B cell (primary cell): ENCODE data around the gene ZNF3. TPM values are rescaled to one million over a fixed set of nuclear protein-coding genes. Genes with fewer than 3 reads are reported as not detected.

ENCODE experiments used
- ATAC-seq: fragments of 200-7000 bp; cut with Tn5 transposase; one replicate; pipeline ENCODE4 v1.10.0; 2021; ENCODE audit warnings: low read depth, mild to moderate bottlenecking, moderate number of reproducible peaks, moderate library complexity
- CTCF ChIA-PET: fragments of 350-600 bp; sonication (Branson Sonifier 250); formaldehyde crosslinking; loops from one replicate; lab custom pipeline; 2021; ENCODE audit warnings: antibody characterized with exemption, inconsistent platforms; lab: Charles Lee
- POLR2A ChIA-PET: fragments of 350-600 bp; sonication (Branson Sonifier 250); formaldehyde crosslinking; loops from one replicate; lab custom pipeline; 2021; ENCODE audit warnings: antibody characterized with exemption; lab: Charles Lee
- DNase-seq: peaks from one replicate; pipeline ENCODE4 v3.0.0; 2013
- H2AFZ ChIP-seq: 2 replicates; pipeline ENCODE4 v1.6.1; 2012; ENCODE audit warnings: mild to moderate bottlenecking, low read depth, low read length; ENCODE audit not compliant: insufficient read depth, poor library complexity, severe bottlenecking
- H3K27ac ChIP-seq, 2 donors: 1 replicate in 1 of 2; 2 replicates in 1 of 2; pipeline ENCODE4 v1.5.1; 2012 to 2013; ENCODE audit warnings: low read length in 2 of 2, mild to moderate bottlenecking in 2 of 2, moderate library complexity in 1 of 2
- H3K27me3 ChIP-seq, 4 experiments: fragments of 200-600 bp in 1 of 4; sonication (generic) in 1 of 4; replicated peaks in 1 of 4; 1 replicate in 2 of 4; 2 replicates in 2 of 4; pipeline versions ENCODE4 v1.6.1 to v1.7.0; 2013 to 2016; ENCODE audit warnings: low read length in 3 of 4, mild to moderate bottlenecking in 2 of 4, mixed read lengths in 1 of 4, moderate library complexity in 1 of 4; ENCODE audit not compliant: insufficient read depth in 4 of 4, control insufficient read depth in 3 of 4; ENCODE audit errors: control extremely low read depth in 1 of 4
- H3K36me3 ChIP-seq, 2 experiments: replicated peaks in 1 of 2; 1 replicate in 1 of 2; 2 replicates in 1 of 2; pipeline versions ENCODE4 v1.6.1 to v1.7.1; 2013; ENCODE audit warnings: low read length in 1 of 2; ENCODE audit not compliant: insufficient read depth in 2 of 2, control insufficient read depth in 1 of 2; ENCODE audit errors: control extremely low read depth in 1 of 2, extremely low read depth in 1 of 2
- H3K4me1 ChIP-seq, 2 donors: fragments of 200-600 bp in 1 of 2; sonication (generic) in 1 of 2; 1 replicate in 1 of 2; 2 replicates in 1 of 2; pipeline versions ENCODE4 v1.5.1 to v1.6.1; 2013 to 2017; ENCODE audit warnings: low read length in 2 of 2; ENCODE audit not compliant: control insufficient read depth in 2 of 2, insufficient read depth in 2 of 2
- H3K4me2 ChIP-seq: replicated peaks from 2 replicates; pipeline ENCODE3; 2012; ENCODE audit warnings: mild to moderate bottlenecking, low read depth, low read length; ENCODE audit not compliant: poor library complexity, severe bottlenecking
- H3K4me3 ChIP-seq, 5 experiments: fragments of 200-600 bp in 1 of 5; sonication (generic) in 1 of 5; 1 replicate in 3 of 5; 2 replicates in 2 of 5; pipeline versions ENCODE4 v1.5.1 to v1.7.0; 2011 to 2016; ENCODE audit warnings: low read length in 4 of 5, mild to moderate bottlenecking in 4 of 5, low read depth in 2 of 5, control low read depth in 1 of 5, moderate library complexity in 1 of 5; ENCODE audit not compliant: insufficient read depth in 1 of 5; ENCODE audit errors: control extremely low read depth in 1 of 5, extremely low read depth in 1 of 5
- H3K79me2 ChIP-seq: fragments of 200-600 bp; sonication (generic); one replicate; pipeline ENCODE4 v1.6.0; 2016; ENCODE audit warnings: low read length; ENCODE audit not compliant: control insufficient read depth, insufficient read depth
- H3K9ac ChIP-seq: fragments of 200-600 bp; sonication (generic); 2 replicates; pipeline ENCODE4 v1.6.1; 2017; ENCODE audit warnings: mild to moderate bottlenecking, low read length, moderate library complexity
- H3K9me3 ChIP-seq, 3 donors: one replicate each; pipeline versions ENCODE4 v1.6.1 to v1.7.1; 2013; ENCODE audit warnings: low read length in 2 of 3; ENCODE audit not compliant: control insufficient read depth in 2 of 3, insufficient read depth in 1 of 3; ENCODE audit errors: control extremely low read depth in 1 of 3
- H4K20me1 ChIP-seq: 2 replicates; pipeline ENCODE4 v1.6.0; 2012; ENCODE audit warnings: mild to moderate bottlenecking, low read length; ENCODE audit not compliant: insufficient read depth, control insufficient read depth, poor library complexity, severe bottlenecking
- H3K27ac Mint-ChIP-seq: one replicate; pipeline ENCODE4 v1.8.0; 2021; ENCODE audit warnings: mixed read lengths
- H3K27me3 Mint-ChIP-seq: one replicate; pipeline ENCODE4 v1.8.0; 2021; ENCODE audit warnings: mixed read lengths
- H3K4me1 Mint-ChIP-seq: one replicate; pipeline ENCODE4 v1.8.0; 2021; ENCODE audit warnings: mixed read lengths
- H3K4me3 Mint-ChIP-seq: one replicate; pipeline ENCODE4 v1.8.0; 2021; ENCODE audit warnings: mixed read lengths
- H3K9me3 Mint-ChIP-seq: one replicate; pipeline ENCODE4 v1.8.0; 2022; ENCODE audit warnings: mixed read lengths; ENCODE audit not compliant: insufficient read depth
- CTCF ChIP-seq: fragments of 200-600 bp; IDR thresholded peaks from one replicate; pipeline ENCODE4 v1.8.0; 2022; ENCODE audit warnings: antibody characterized with exemption, mild to moderate bottlenecking
- EZH2 ChIP-seq: IDR thresholded peaks from 2 replicates; pipeline ENCODE4 v1.6.1; 2012; ENCODE audit warnings: borderline replicate concordance, low read depth, mild to moderate bottlenecking, moderate library complexity, low read length; ENCODE audit not compliant: insufficient read depth, poor library complexity, severe bottlenecking
- WGBS: methylation state at CpG from one replicate; pipeline ENCODE4 v1.1.5; 2013; ENCODE audit warnings: missing lambda C conversion rate; ENCODE audit not compliant: insufficient coverage; 5-methylcytosine and 5-hydroxymethylcytosine counted together
- intact Hi-C: fragments of 100-400 bp; cut with micrococcal nuclease; formaldehyde crosslinking; loops from one replicate; pipeline ENCODE4 v1.10.0; 2022
- polyA plus RNA-seq: library from polyadenylated mRNA; depleted of rRNA; stranded (reverse); fragments of >200 nt; gene quantifications from 2 replicates; pipeline ENCODE4 v1.2.3, GENCODE V29; 2012
- total RNA-seq, 2 donors: library from RNA; stranded (reverse); fragments of 120-200 nt in 1 of 2; gene quantifications; 1 replicate in 1 of 2; 2 replicates in 1 of 2; pipeline versions ENCODE4 v1.2.3 to v1.2.4, GENCODE V29; 2013 to 2022

The ZNF3 gene
- total and polyA plus RNA-seq, 2 donors (not counting 1 experiment from before 2014, with no cell fraction given): 19.2 to 44.8 TPM

GRCh38 chr7:100118388-100119071 is 37.0 kb upstream of the ZNF3 start:
- Histone ChIP-seq H2AFZ (peak overlapping the region; percentile 96), H3K4me1 (peaks cover 14 to 20% of the 10 kb centered on the region in 2 donors), H3K9ac (peak overlapping the region; percentile 93), H3K27me3 (no peaks in the 10 kb centered on the region), H3K9me3 (no peaks in the 10 kb centered on the region), H3K27ac (peak overlapping the region; percentile 93 to 97), H3K79me2 (peaks cover 27% of the 10 kb centered on the region), H3K4me2 (peak overlapping the region; percentile 97), H3K4me3 (peak overlapping the region; percentile 67 to 94 (median 92)), H3K36me3 (peaks cover 0 to 5% of the 10 kb centered on the region in 2 experiments), H4K20me1 (no peaks in the 10 kb centered on the region)
- ChIA-PET POLR2A (interaction anchor here (0.7 kb wide), 1 partner anchor 20 kb away, joined by 5 read pairs; no protein-coding TSS in a partner anchor), CTCF (no interaction called here)
- Mint-ChIP-seq H3K27ac (peak overlapping the region; percentile 95), H3K27me3 (no peaks in the 10 kb centered on the region), H3K9me3 (no peaks in the 10 kb centered on the region), H3K4me1 (peaks cover 28% of the 10 kb centered on the region), H3K4me3 (peak overlapping the region; percentile 98)
- WGBS: 16% methylated on average over 12 of the region's 18 CpGs
- DNase-seq (no peak), ATAC-seq (no peak)
- intact Hi-C loops: loop anchor here (1.0 kb wide), 3 partner anchors 9 to 36 kb away; partner anchors contain the start of genes AP4M1 and MCM7
- no peak for TF ChIP-seq CTCF
- TF ChIP-seq EZH2: no peak

- CTCF ChIA-PET: no interaction called here
- peaks cover 18% of the 10 kb centered on the region for H3K4me1 Mint-ChIP-seq
- no peak overlapping the region for H3K4me3 ChIP-seq
- H3K4me1 ChIP-seq: peaks cover 7 to 13% of the 10 kb centered on the region in 2 donors
- intact Hi-C loops: no loop called here
- 96% methylated on average over 5 of the region's 7 CpGs for WGBS
- POLR2A ChIA-PET: no interaction called here
- H3K4me3 Mint-ChIP-seq: no peak overlapping the region
- no peaks in the 10 kb centered on the region for H3K27me3 Mint-ChIP-seq
- DNase-seq (no peak), ATAC-seq (no peak)
- TF ChIP-seq EZH2: no peak
- H3K36me3 ChIP-seq: peaks cover 0 to 30% of the 10 kb centered on the region in 2 experiments
- H3K79me2 ChIP-seq: peaks cover 18% of the 10 kb centered on the region
- H3K9me3 ChIP-seq: no peaks in the 10 kb centered on the region
- no peak overlapping the region for H3K27ac Mint-ChIP-seq
- H3K27ac ChIP-seq: no peak overlapping the region
- no peaks in the 10 kb centered on the region for H4K20me1 ChIP-seq
- H3K9ac ChIP-seq: no peak overlapping the region
- no peak overlapping the region for H2AFZ ChIP-seq
- no peaks in the 10 kb centered on the region for H3K27me3 ChIP-seq
- H3K4me2 ChIP-seq: no peak overlapping the region
- no peaks in the 10 kb centered on the region for H3K9me3 Mint-ChIP-seq
These were observed 33.5 kb upstream of the ZNF3 start for GRCh38 chr7:100115026-100115425.
